Measurements from ENCODE around the gene PTPRK. TPM values are rescaled to one million over a fixed set of nuclear protein-coding genes. Genes with fewer than 3 reads are reported as not detected.

PTPRK gene
- total and polyA plus RNA-seq, 10 of the 15 experiments (the other 5 are each of a cell fraction or from before 2014, with no cell fraction given) = 0.23 to 1.9 (median 0.55) TPM

- TF ChIP-seq ZBTB11 (CRISPR knock-in tag; IDR thresholded peaks at IDR 0.05) = no peak
- TF ChIP-seq FOXK2 (IDR thresholded peaks at IDR 0.05) = no peak
These were observed 67.7 kb downstream of the PTPRK start (continued) for GRCh38 chr6:128452713-128453112.

DNA sequence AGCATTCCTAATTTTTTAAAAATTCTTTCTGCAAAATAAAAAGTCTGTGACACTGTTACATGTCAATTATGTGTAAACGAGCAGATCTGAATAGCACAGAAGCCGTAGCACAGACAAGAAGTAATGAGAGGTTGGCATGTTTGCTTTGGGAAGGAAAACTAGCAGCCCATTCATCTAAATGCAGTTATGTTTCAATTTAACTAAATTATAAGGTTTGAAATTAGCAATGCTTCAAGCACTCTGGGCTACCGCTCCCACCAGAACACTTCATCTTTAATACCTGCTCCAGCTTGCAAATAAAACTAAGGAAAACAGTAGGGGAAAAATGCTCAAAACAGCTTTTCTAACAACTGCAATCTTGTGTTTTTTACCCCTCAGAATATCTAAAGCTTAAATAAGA is 73.9 kb downstream of the PTPRK start:
- Histone ChIP-seq H3K4me3 (no peak overlapping the region), H3K36me3 (ENCODE audit: control insufficient read depth in 2 of 2, insufficient read depth in 2 of 2, low read length in 1 of 2) (no peaks in the 10 kb centered on the region), H4K20me1 (ENCODE audit: control insufficient read depth, insufficient read depth) (no peaks in the 10 kb centered on the region), H3K27ac (ENCODE audit: control insufficient read depth, insufficient read depth) (no peak overlapping the region), H3K27me3 (replicated peaks in 1 of 2; ENCODE audit: control insufficient read depth in 2 of 2, insufficient read depth in 2 of 2, low read length in 1 of 2) (no peaks in the 10 kb centered on the region), H3K4me2 (ENCODE audit: control insufficient read depth, insufficient read depth) (no peak overlapping the region), H2AFZ (ENCODE audit: control insufficient read depth, low read depth, low read length) (no peak overlapping the region), H3K9ac (ENCODE audit: control insufficient read depth, insufficient read depth, low read length) (no peak overlapping the region), H3K9me3 (replicated peaks; ENCODE audit: control insufficient read depth, insufficient read depth, low read length) (no peaks in the 10 kb centered on the region), H3K4me1 (ENCODE audit: control insufficient read depth, insufficient read depth, low read length) (no peaks in the 10 kb centered on the region), H3K79me2 (ENCODE audit: control insufficient read depth, insufficient read depth, low read length) (no peaks in the 10 kb centered on the region)
- intact Hi-C loops (cut with micrococcal nuclease; ENCODE audit: unreplicated experiment) (no loop called here), in situ Hi-C loops (cut with MboI) (no loop called here)
- SMC1A ChIA-PET (ENCODE audit: uncharacterized antibody, unreplicated experiment) = no interaction called here
- no peak for ATAC-seq
- FAIRE-seq = no peak
- no TSS peak for BruUV-seq (replicated peaks)
- POLR2A ChIA-PET = no interaction called here
- CTCF ChIA-PET = no interaction called here
- RAD21 ChIA-PET (ENCODE audit: unreplicated experiment) = no interaction called here
- no peak for DNase-seq (ENCODE audit: low read depth, low spot score)
- WGBS (ENCODE audit: insufficient coverage, insufficient replicate concordance, low lambda C conversion rate, missing lambda C conversion rate) = 64% methylated on average over 3 of the region's 3 CpGs
- TF ChIP-seq RBBP5 (conservative IDR thresholded peaks at IDR 0.05) (no peak), CUX1 (IDR thresholded peaks at IDR 0.05; ENCODE audit: insufficient replicate concordance, low read depth, low read length) (no peak), ZNF207 (IDR thresholded peaks at IDR 0.05; ENCODE audit: borderline replicate concordance) (no peak), SMC3 (IDR thresholded peaks at IDR 0.05; ENCODE audit: borderline replicate concordance, low read length) (no peak), ZBTB40 (IDR thresholded peaks at IDR 0.05; ENCODE audit: borderline replicate concordance) (no peak), HDAC6 (IDR thresholded peaks at IDR 0.05; ENCODE audit: unreplicated experiment) (no peak)

Data from GM12878 (cell line).